OCI-LY1 (cell line): Measurements from ENCODE around the gene IQSEC1.

Experiments
- EZH2 ChIP-seq: fragments of 200-600 bp; sonication (generic), shearing (Covaris generic); IDR thresholded peaks from 2 replicates; pipeline ENCODE4 v1.8.0; 2017; ENCODE audit warnings: borderline replicate concordance, mixed run types, mild to moderate bottlenecking, antibody characterized with exemption, low read length, moderate library complexity, mixed read lengths
- TF ChIP-seq, protein P1 (sequence below): fragments of 200-600 bp; sonication (generic), shearing (Covaris generic); IDR thresholded peaks from 2 replicates; pipeline ENCODE4 v1.5.1; 2017; ENCODE audit warnings: mild to moderate bottlenecking, antibody characterized with exemption, low read length, moderate library complexity, mixed read lengths

DNA sequence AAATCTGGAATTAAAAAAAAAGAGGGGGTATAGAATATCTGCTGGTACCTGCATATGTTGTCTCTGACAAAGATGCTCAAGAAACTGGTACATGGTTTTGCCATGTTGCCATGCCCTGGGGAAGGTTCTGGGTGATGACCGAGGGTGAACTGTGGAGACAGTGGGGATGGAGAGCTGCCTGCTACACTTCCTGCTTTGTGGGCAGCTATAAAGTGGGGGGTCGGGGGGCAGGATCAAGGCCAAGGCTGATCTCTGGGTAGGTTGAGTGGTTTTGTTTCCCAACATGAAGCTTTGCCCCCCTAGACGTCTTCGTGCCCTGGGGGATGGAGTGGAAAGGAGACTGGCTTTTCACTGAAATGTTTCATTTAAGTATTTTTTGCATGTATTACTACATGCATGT, 74.6 kb downstream of the IQSEC1 start:
- TF ChIP-seq, protein P1, sequence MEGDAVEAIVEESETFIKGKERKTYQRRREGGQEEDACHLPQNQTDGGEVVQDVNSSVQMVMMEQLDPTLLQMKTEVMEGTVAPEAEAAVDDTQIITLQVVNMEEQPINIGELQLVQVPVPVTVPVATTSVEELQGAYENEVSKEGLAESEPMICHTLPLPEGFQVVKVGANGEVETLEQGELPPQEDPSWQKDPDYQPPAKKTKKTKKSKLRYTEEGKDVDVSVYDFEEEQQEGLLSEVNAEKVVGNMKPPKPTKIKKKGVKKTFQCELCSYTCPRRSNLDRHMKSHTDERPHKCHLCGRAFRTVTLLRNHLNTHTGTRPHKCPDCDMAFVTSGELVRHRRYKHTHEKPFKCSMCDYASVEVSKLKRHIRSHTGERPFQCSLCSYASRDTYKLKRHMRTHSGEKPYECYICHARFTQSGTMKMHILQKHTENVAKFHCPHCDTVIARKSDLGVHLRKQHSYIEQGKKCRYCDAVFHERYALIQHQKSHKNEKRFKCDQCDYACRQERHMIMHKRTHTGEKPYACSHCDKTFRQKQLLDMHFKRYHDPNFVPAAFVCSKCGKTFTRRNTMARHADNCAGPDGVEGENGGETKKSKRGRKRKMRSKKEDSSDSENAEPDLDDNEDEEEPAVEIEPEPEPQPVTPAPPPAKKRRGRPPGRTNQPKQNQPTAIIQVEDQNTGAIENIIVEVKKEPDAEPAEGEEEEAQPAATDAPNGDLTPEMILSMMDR, result no peak
- no peak for TF ChIP-seq EZH2
